Inflammatory macrophage (primary cell): ENCODE data around the gene ZNF185.
"Not testable (repeated sequence)": the region's sequence is repeated elsewhere in the genome, so short reads cannot be mapped to it uniquely, and the experiment has no call there.

Experiments
- DNase-seq, 2 donors: peaks; one replicate each; pipeline ENCODE4 v3.0.0-alpha.2; 2020 to 2022

The ZNF185 gene

DNA sequence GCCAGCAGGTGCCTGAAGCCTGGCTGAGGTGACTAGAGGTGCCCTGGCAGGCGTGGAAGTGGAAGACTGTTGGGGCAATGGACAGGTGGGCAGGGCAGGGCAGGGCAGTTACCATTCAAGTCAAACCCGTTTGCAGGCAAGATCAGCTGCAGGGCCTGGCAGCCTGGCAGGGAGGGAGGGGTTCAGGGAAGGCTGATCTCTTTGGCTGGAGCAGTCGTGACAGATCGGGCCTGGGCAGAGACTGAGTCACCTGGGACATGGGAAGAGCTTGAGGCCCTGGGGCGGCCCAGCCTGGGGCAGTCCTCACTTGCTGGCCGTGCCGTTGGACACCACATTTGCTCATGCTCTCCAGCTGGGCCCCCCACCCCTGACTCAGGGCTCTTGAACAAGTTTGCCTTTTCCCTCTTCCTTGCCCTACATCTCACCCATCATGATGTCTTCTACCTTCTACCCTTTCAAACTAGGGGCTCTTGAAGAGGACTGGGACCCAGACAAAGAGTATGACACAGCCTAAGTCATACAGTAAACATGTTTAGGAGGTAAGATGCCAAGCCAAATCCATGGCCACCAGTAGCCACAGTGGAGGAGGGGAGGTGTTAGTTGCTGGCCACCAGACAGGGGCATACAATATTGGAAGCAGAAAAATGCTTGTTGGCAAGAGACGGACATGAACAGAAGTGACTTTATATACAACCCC lies 2.0 kb upstream of the ZNF185 start:
- DNase-seq = no peak

DNA sequence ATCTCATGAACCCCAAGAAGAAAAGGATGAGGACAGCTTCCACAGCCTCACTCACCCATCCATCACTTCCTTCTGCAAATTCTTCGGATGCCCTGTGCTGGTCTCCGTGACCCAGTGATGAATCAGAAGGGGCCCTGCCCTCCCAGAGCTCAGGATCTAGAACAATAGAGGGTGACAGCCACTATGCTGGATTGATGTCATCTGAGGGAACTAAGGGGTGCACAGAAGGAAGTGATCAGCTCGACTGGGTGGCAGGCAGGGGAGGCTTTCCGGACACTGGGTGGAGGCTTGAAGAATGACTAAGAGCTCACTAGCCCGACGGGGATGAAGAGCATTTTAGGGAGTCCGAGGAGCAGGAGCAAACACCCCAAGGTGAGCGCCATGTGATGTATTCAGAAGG lies 1.4 kb upstream of the ZNF185 start:
- peak in 1 of 2 donors; percentile 7 for DNase-seq

GRCh38 chrX:152898442-152898841 lies 575 bp downstream of the ZNF185 start:
- no peak for DNase-seq

GRCh38 chrX:152899111-152899873 lies 1.4 kb downstream of the ZNF185 start:
- no peak for DNase-seq

DNA sequence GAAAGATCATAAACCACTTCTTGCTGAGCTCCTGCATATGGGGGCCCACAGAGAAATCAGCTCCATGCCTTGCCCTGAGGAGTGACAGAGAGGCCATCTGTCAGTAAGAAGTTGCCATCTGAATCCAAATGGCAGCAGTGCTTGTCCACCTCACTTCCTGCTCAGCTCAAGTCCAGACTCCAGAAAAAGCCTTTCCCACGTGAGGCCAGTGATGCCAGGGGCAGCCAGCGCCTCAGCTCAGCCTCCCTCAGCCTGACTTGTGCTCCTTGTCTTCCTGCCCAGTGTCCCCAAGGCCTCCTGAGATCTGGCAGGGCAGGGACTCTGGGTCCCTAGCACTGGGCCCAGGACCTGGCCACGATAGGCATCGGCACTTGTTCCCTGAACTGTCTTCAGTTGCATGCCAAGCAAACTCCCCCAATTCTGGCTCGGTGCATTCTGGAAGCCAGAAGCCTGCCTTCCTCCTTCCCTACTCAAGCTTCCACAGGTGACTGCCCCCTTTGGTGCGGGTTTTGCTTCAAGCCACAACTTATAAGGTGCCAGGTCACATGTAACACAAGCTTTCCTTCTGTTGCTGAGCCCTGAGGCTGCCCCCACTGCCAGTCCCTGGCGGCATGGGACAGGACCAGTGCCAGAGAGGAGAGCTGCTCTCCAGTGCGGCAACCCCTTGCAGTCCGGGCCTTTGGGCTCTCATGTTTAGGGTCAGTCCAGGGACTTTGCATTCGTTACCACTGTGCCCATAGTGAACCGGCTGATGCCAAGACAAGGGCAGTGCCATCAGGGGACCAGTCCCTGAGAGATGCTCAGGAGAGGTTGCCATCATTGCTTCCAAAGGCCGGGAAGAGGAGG lies 2.2 kb downstream of the ZNF185 start:
- DNase-seq = no peak

- DNase-seq = no peak
These were observed 3.1 kb downstream of the ZNF185 start for GRCh38 chrX:152900937-152901445.

DNA sequence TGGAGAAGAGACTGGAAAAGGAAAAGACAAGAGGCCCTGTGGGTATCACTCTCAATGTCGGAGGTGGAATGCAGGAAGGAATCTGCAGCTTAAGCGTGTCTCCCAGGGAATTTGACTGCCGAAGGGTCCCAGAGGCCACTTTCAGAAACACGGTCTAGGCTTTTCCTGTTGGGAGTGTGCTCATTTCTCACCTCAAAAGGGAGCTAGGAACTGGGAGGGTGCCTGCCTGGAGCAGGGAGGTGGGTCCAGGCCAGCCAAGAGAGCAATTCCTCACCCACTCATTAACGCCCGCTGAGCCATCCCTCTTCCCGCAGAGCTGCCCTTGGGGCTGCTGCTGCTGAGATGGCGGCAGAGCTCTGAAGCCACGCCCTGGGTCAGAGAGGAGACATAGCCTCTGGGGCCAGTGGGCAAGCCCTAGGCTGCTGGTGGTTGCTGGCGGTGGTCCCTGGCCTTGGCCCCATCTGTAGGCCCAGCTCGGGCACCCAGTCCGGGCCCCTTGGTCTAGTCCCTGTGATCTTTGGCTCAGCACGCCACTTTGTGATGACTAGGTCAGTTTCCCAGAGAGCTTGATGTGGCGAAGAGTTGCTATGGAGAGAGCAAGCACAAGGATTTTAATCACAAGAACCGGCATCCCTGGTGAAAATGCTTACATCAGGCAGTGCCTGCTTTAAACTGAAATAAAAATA lies 4.1 kb downstream of the ZNF185 start:
- no peak for DNase-seq

DNA sequence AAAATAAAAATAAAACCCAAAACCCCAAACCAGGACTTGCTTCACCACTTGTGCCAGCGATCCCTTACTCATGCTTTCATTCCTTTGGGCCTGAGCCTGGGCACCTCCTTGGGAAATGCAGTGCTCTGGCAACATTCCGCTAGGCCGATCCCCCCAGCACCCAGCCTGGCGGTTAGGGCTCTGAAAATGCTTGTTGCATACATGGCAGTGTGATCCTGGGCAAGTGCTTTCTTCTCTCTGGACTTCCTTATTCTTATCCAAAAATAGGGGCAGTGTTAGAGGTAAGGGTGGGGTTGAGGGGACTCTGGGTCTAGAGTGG lies 4.6 kb downstream of the ZNF185 start:
- no peak for DNase-seq

- no peak for DNase-seq
These were observed 5.7 kb downstream of the ZNF185 start for GRCh38 chrX:152903589-152903988.

DNA sequence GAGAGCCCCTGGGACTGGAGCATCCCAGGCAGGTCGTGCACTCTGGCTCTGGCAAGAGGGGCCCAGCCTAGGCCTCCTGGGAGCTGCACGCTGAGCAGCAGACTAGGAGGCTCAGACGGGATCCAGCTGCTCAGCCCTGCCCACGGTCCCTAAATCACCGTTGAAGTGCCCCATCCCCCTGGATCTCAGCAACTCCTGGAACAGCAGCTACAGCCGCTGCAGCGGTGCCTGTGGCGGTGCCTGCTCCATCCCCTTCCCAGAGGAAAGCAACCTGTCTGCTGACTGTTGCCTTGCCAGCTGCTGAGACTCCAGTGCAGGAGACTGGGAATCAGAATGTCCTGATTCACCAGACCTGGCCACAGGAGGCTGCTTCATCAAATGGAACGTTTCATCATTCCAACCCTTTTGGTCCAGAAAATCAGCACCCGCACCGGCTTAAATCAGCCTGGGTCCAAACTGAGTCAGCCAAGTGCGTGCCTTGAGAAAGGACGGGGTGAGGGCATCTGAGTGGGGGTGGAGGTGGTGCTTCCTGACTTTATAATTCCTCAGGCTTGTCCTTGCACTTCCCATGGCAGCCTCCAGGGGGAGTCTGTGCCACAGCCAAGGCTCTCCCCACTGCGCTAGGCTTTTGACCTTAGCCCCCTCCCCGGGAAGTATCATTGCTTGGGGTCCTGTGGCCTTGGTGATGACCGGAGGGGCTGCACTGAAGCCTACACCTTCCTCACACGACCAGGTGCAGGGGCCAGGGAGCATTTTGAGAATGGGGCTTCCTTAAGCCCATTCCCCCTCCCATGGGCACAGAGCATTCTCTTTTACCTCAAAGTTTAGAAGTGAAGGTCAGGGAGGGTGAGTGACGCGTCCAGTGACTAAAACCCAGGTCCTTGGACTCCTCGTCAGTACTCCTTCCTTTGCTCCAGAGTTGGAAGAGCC lies 6.5 kb downstream of the ZNF185 start:
- peak; percentile 37 to 52 for DNase-seq

DNA sequence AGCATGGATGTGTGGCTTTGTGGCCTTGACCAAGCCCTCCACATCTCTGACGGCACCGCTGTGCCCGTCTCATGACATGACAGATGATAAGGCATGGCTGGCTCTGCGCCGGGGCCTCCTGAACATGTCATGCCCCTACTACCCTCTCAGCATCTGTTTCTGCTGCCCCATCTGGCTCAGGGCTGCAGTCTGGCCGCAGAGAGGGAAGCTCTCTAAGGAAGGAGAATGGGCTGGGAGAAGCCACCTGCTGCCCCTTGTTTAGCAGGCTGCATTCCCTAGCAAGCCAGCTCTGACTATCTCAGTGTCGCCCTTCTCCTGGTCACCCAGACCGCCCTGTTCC lies 7.2 kb downstream of the ZNF185 start:
- no peak for DNase-seq

DNA sequence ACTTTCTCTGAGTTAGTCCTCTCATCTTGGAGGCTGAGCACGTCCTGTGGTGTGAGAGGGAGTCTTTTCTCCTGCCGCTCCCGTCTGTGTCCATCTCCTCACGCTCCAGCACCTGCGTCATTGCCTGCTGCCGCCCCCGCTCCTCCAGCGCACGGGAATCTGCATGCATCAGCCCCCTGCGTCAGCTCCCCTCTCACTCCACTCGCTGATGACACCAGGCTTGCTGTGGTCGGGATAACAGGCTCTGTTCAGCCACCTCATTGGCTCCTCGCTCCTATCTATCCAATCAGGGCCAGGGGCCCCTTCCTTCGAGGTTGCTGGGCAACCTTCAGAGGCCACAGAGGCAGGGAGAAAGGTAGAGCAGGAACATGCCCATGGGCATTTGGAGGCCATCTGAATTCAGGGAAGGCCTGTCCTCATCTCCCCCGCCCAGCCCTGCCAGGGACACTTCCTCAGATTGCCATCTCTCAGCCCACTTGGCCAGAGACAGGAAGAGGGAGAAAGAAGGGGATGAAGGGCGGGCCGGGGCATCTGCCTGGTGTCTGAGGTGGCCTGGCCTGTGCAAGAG lies 9.3 kb downstream of the ZNF185 start:
- DNase-seq = no peak

- DNase-seq = no peak
These were observed 10.6 kb downstream of the ZNF185 start for GRCh38 chrX:152908486-152908885.

DNA sequence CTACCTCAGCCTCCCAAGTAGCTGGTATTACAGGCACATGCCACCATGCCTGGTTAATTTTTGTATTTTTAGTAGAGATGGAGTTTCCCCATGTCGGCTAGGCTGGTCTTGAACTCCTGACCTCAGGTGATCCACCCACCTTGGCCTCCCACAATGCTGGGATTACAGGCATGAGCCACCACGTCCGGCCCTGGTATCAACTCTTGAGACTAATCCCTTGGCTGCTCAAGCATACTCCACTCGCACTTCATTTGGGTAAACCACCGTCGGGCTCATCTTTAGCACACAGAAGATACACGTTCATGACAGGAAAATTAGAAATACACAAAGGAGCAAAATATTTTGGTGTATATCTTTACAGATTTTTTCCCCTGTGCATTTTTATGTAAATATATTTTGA lies 12.2 kb downstream of the ZNF185 start:
- DNase-seq = not testable (repeated sequence)

GRCh38 chrX:152912106-152912505 lies 14.2 kb downstream of the ZNF185 start:
- no peak for DNase-seq

DNA sequence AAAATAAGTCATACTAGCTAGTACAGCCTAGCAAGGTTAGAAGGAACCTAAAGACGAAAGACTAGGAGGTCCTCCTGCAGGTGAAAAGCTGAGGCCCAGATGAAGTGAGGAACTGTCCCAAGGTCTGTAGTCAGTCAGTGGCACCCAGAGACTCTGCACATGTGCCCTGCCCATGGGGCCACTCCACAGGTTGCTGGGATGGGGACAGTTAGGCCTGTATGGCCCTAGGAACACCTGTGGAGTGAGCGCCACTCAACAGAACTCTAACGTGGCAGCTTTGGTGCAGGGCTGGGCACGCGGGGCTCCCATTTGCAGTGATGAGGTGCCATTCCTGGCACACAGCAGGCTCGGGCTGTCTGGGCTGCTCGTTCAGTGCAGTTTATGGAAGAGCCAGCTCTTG lies 14.8 kb downstream of the ZNF185 start:
- no peak for DNase-seq

GRCh38 chrX:152913346-152913745 lies 15.5 kb downstream of the ZNF185 start:
- peak; percentile 48 to 58 for DNase-seq

DNA sequence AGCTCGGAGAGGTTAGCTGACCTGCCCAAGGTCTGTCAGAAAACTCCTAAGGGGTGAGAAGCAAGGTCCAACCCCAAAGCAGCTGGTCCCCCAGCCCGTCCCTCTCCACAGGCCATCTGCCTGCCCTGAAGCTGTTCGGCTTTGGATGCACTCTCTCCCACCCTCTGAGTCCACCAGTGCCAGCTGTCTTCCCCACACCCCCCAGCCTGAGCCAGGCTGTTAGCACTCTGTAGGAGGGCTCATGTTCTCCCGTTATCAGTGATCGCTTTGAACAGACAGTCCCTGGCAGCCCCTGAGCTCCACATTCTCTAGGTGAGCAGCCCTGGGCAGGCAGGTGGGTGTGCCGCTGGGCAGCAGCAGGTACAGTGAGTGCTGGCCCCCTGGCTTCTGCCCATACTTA lies 16.0 kb downstream of the ZNF185 start:
- no peak for DNase-seq

DNA sequence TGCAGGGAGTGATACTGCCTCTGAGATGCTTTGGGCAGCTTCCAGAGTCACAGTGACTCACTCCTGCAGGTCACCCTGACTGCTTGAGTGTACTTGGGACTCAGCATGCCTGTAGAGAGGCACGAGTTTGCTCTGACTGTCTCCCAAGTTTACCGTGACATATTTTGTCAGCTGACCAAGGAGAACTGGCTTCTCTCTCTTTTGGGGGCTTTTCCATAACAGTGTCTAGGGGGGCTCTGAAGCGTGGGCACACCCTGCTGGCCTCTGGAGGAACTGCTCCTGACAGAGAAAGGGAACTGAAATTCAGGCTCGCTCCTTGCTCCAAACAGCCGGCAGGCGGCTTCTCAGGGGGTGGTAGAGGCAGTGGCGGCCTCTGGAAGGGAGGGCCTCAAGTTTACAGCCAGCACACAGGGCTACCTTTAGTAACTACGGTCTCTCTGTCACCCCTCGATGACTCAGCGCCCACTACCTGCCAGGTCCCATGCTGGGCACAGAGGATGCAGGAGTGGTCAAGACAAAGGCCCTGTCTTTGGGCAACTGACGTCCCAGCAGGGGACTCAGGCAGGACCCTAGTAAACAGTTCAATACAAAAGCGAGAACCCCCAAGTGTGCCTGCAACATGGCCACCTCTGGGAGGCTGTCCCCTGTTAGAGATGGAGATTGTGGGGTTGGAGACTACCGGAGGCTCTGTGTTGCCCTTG lies 17.8 kb downstream of the ZNF185 start:
- peak; percentile 53 to 54 for DNase-seq
